H1 (cell line): ENCODE results near the gene PRKN. TPM values are rescaled to one million over a fixed set of nuclear protein-coding genes. Genes with fewer than 3 reads are reported as not detected.

Experiments used
- CHD2 ChIP-seq: IDR thresholded peaks from 2 replicates; pipeline ENCODE4 v1.6.1; 2012; ENCODE audit warnings: low read length, improper control_type of control experiment
- SIX5 ChIP-seq: IDR thresholded peaks from 2 replicates; pipeline ENCODE4 v1.6.1; 2011; ENCODE audit warnings: mild to moderate bottlenecking, low read depth, low read length
- TBP ChIP-seq: IDR thresholded peaks from 2 replicates; pipeline ENCODE4 v1.6.1; 2011; ENCODE audit warnings: low read depth, low read length, improper control_type of control experiment
- polyA plus RNA-seq, 7 experiments: library from polyadenylated mRNA; depleted of rRNA in 3 of 7; stranded (reverse) in 5 of 7; unstranded in 2 of 7; fragments of >200 nt in 5 of 7; fragments of 200-250 nt in 2 of 7; gene quantifications; 1 replicate in 5 of 7; 2 replicates in 1 of 7; 4 replicates in 1 of 7; pipeline versions ENCODE4 v1.2.1 to v1.2.3, GENCODE V29; 2011 to 2013; ENCODE audit warnings: missing spikeins in 2 of 7, mixed read lengths in 2 of 7
- total RNA-seq: library from RNA; stranded (reverse); fragmentation: NEBNext Ultra II Directional; extraction: Animal tissue kit (Norgen Biotek cat#: 25700); gene quantifications from 2 replicates; pipeline ENCODE4 v1.2.1, GENCODE V29; 2021
- TF ChIP-seq, protein P1 (sequence below): fragments of 300-600 bp; sonication (generic); IDR thresholded peaks from 2 replicates; pipeline ENCODE4 v1.7.1; 2012; ENCODE audit warnings: low read length, moderate library complexity, mild to moderate bottlenecking, inconsistent platforms; ENCODE audit not compliant: insufficient replicate concordance

The PRKN gene
- total and polyA plus RNA-seq, 2 of the 8 experiments (the other 6 are each of a cell fraction or from before 2014, with no cell fraction given) = 0.13 to 0.29 TPM

DNA sequence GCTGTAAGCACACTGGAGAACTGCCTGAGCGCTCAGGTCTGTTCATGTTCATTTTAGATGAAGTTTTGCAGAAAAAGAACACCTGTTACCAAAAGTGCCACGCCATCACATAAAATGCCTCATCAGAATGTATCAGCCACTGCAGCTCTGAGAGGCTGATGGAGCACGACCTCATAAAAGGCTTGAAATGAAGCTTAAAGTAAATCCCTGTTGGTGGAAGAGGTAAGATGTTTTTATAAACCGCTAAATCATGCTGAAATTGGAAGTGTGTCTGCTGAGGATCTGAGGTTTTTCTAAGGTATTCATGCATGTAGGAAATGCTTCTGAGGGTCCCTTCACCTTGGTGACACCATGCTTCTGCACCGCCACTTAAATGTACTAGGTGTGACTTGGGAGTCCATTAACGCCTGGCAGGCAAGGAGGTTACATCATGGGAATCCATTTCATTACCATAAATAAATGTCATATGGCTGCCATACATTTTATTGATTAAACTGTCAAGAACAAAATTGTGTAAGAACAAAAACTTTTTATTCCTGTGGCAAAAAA lies 1090.6 kb downstream of the PRKN start (continued):
- TF ChIP-seq, protein P1, sequence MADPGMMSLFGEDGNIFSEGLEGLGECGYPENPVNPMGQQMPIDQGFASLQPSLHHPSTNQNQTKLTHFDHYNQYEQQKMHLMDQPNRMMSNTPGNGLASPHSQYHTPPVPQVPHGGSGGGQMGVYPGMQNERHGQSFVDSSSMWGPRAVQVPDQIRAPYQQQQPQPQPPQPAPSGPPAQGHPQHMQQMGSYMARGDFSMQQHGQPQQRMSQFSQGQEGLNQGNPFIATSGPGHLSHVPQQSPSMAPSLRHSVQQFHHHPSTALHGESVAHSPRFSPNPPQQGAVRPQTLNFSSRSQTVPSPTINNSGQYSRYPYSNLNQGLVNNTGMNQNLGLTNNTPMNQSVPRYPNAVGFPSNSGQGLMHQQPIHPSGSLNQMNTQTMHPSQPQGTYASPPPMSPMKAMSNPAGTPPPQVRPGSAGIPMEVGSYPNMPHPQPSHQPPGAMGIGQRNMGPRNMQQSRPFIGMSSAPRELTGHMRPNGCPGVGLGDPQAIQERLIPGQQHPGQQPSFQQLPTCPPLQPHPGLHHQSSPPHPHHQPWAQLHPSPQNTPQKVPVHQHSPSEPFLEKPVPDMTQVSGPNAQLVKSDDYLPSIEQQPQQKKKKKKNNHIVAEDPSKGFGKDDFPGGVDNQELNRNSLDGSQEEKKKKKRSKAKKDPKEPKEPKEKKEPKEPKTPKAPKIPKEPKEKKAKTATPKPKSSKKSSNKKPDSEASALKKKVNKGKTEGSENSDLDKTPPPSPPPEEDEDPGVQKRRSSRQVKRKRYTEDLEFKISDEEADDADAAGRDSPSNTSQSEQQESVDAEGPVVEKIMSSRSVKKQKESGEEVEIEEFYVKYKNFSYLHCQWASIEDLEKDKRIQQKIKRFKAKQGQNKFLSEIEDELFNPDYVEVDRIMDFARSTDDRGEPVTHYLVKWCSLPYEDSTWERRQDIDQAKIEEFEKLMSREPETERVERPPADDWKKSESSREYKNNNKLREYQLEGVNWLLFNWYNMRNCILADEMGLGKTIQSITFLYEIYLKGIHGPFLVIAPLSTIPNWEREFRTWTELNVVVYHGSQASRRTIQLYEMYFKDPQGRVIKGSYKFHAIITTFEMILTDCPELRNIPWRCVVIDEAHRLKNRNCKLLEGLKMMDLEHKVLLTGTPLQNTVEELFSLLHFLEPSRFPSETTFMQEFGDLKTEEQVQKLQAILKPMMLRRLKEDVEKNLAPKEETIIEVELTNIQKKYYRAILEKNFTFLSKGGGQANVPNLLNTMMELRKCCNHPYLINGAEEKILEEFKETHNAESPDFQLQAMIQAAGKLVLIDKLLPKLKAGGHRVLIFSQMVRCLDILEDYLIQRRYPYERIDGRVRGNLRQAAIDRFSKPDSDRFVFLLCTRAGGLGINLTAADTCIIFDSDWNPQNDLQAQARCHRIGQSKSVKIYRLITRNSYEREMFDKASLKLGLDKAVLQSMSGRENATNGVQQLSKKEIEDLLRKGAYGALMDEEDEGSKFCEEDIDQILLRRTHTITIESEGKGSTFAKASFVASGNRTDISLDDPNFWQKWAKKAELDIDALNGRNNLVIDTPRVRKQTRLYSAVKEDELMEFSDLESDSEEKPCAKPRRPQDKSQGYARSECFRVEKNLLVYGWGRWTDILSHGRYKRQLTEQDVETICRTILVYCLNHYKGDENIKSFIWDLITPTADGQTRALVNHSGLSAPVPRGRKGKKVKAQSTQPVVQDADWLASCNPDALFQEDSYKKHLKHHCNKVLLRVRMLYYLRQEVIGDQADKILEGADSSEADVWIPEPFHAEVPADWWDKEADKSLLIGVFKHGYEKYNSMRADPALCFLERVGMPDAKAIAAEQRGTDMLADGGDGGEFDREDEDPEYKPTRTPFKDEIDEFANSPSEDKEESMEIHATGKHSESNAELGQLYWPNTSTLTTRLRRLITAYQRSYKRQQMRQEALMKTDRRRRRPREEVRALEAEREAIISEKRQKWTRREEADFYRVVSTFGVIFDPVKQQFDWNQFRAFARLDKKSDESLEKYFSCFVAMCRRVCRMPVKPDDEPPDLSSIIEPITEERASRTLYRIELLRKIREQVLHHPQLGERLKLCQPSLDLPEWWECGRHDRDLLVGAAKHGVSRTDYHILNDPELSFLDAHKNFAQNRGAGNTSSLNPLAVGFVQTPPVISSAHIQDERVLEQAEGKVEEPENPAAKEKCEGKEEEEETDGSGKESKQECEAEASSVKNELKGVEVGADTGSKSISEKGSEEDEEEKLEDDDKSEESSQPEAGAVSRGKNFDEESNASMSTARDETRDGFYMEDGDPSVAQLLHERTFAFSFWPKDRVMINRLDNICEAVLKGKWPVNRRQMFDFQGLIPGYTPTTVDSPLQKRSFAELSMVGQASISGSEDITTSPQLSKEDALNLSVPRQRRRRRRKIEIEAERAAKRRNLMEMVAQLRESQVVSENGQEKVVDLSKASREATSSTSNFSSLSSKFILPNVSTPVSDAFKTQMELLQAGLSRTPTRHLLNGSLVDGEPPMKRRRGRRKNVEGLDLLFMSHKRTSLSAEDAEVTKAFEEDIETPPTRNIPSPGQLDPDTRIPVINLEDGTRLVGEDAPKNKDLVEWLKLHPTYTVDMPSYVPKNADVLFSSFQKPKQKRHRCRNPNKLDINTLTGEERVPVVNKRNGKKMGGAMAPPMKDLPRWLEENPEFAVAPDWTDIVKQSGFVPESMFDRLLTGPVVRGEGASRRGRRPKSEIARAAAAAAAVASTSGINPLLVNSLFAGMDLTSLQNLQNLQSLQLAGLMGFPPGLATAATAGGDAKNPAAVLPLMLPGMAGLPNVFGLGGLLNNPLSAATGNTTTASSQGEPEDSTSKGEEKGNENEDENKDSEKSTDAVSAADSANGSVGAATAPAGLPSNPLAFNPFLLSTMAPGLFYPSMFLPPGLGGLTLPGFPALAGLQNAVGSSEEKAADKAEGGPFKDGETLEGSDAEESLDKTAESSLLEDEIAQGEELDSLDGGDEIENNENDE = no peak
- TF ChIP-seq TBP (no peak), SIX5 (no peak), CHD2 (no peak)
